22Rv1 (cell line): ENCODE results near the gene SNX11.

Experiments used
- CTCF ChIP-seq: fragments of 450-650 bp; IDR thresholded peaks from 2 replicates; pipeline ENCODE4 v1.5.1; 2017; ENCODE audit warnings: mild to moderate bottlenecking
- ZFX ChIP-seq: fragments of 450-650 bp; IDR thresholded peaks from 2 replicates; pipeline ENCODE4 v1.6.1; 2017; ENCODE audit warnings: antibody characterized with exemption, borderline replicate concordance

- TF ChIP-seq CTCF, result no peak
- TF ChIP-seq ZFX, result no peak
These were observed 14.1 kb upstream of the SNX11 start for GRCh38 chr17:48093341-48094045.
